SH-SY5Y (cell line): ENCODE data around the gene KDM7A.

ENCODE experiments used
- GATA2 ChIP-seq: IDR thresholded peaks from 2 replicates; pipeline ENCODE4 v1.6.1; 2011; ENCODE audit warnings: mild to moderate bottlenecking, low read depth, low read length
- GATA3 ChIP-seq: IDR thresholded peaks from 2 replicates; pipeline ENCODE4 v1.6.1; 2011; ENCODE audit warnings: low read depth, mild to moderate bottlenecking, low read length, moderate library complexity

DNA sequence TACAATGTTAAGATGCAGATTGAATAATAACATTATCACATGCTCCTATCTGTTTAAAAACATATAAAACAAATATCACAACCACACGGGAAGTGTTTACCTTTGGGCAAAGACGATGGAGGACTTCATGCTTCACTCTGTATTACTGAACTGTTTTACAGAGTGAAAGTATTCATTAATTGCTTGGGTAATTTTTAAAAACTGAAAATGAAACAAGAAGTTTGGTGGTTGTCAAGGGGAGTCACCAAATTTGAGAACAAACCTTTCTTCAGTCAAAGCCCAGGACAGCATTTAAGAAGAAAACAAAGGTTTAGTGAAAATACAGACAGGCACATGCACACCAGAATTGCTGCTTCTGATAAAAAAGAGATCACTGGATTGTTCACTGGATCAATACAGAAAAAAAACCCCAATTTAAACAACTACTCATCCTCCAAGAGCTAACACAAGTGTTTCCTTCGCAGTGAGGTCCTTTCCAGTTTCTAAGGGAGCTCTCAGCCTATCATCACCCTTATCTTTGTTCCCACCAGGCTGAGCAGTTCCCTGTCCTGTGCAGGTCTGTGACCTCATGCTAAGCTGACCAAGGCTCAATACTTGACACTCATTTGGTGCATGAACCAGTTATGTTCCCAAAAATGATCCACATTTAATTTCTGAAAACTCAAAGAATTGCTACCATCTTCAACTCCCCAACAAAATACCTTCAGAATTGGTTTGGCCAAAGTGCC, 122.8 kb downstream of the KDM7A start:
- TF ChIP-seq GATA3 (no peak), GATA2 (no peak)
